ENCODE results near the gene SESTD1. TPM values are rescaled to one million over a fixed set of nuclear protein-coding genes. Genes with fewer than 3 reads are reported as not detected.
A peak's percentile ranks its signal among the peaks of the same experiment; 100 is the strongest.

Gene SESTD1
- total and polyA plus RNA-seq, 9 of the 15 experiments (the other 6 are each of a cell fraction or from before 2014, with no cell fraction given), result 0.32 to 5.6 (median 2.1) TPM

- POLR2A ChIA-PET, result no interaction called here
- no peak overlapping the region for H3K4me3 ChIP-seq
- no peaks in the 10 kb centered on the region for H3K9me3 ChIP-seq (replicated peaks; ENCODE audit: control insufficient read depth, insufficient read depth, low read depth, low read length)
- TSS peak; percentile 60 for BruUV-seq (replicated peaks)
- no peak overlapping the region for H3K4me2 ChIP-seq (ENCODE audit: insufficient read depth, low read length)
- H4K20me1 ChIP-seq (replicated peaks; ENCODE audit: control insufficient read depth, insufficient read depth, low read length), result no peaks in the 10 kb centered on the region
- no peak for DNase-seq (ENCODE audit: extremely low read depth in 1 of 4, low spot score in 3 of 4)
- CTCF ChIA-PET (ENCODE audit: low intra/inter-chr PET ratio), result no interaction called here
- H3K79me2 ChIP-seq (ENCODE audit: control insufficient read depth, insufficient read depth, low read length), result no peaks in the 10 kb centered on the region
- intact Hi-C loops (cut with micrococcal nuclease), result no loop called here
- no peak overlapping the region for H2AFZ ChIP-seq (ENCODE audit: low read depth, low read length)
- in situ Hi-C loops (cut with MboI), result no loop called here
- TF ChIP-seq CBX8 (IDR thresholded peaks at IDR 0.05; ENCODE audit: borderline replicate concordance, extremely low read depth, low read depth, low read length, poor library complexity, severe bottlenecking), result peak; percentile 97
- TF ChIP-seq ZNF79 (CRISPR knock-in tag; IDR thresholded peaks at IDR 0.05; ENCODE audit: low read depth), result no peak
- TF ChIP-seq SIN3A (IDR thresholded peaks at IDR 0.05; ENCODE audit: borderline replicate concordance in 2 of 2, control insufficient read depth in 1 of 2, low read depth in 2 of 2, low read length in 2 of 2), result no peak
- no peak for TF ChIP-seq ADNP (tag; IDR thresholded peaks at IDR 0.05)
- TF ChIP-seq CBX2 (IDR thresholded peaks at IDR 0.05; ENCODE audit: insufficient read depth, low read length, poor library complexity, severe bottlenecking), result peak; percentile 96
- TF ChIP-seq LCOR (CRISPR knock-in tag; IDR thresholded peaks at IDR 0.05), result no peak
- no peak for TF ChIP-seq CBX5 (IDR thresholded peaks at IDR 0.05; ENCODE audit: borderline replicate concordance, low read depth)
- TF ChIP-seq, protein P1, sequence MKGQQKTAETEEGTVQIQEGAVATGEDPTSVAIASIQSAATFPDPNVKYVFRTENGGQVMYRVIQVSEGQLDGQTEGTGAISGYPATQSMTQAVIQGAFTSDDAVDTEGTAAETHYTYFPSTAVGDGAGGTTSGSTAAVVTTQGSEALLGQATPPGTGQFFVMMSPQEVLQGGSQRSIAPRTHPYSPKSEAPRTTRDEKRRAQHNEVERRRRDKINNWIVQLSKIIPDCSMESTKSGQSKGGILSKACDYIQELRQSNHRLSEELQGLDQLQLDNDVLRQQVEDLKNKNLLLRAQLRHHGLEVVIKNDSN (CRISPR knock-in tag; IDR thresholded peaks at IDR 0.05), result no peak
- TF ChIP-seq BMI1 (IDR thresholded peaks at IDR 0.05; ENCODE audit: low read length), result peak; percentile 37; the same call in 1 of the 2 replicates
- no peak for FAIRE-seq
- H3K9ac ChIP-seq (ENCODE audit: insufficient read depth in 1 of 2, low read depth in 2 of 2, low read length in 2 of 2), result no peak overlapping the region
- peaks cover 8 to 17% of the 10 kb centered on the region in 2 experiments; a peak in 3 of 5 replicates for H3K27me3 ChIP-seq (ENCODE audit: control insufficient read depth in 2 of 2, insufficient read depth in 2 of 2, low read length in 2 of 2)
- WGBS (ENCODE audit: insufficient coverage, low coverage, missing lambda C conversion rate), result 28% methylated on average over 4 of the region's 4 CpGs
- no peak overlapping the region for H3K27ac ChIP-seq (ENCODE audit: extremely low read depth, low read depth, low read length)
- H3K9me1 ChIP-seq (ENCODE audit: control insufficient read depth, insufficient read depth, low read length), result no peaks in the 10 kb centered on the region
- peaks cover 6 to 15% of the 10 kb centered on the region in 2 experiments; a peak in 4 of 5 replicates for H3K4me1 ChIP-seq (replicated peaks in 1 of 2; ENCODE audit: control insufficient read depth in 2 of 2, insufficient read depth in 2 of 2, low read length in 2 of 2)
- no peak for ATAC-seq
- H3K36me3 ChIP-seq (ENCODE audit: control insufficient read depth, insufficient read depth, low read length), result no peaks in the 10 kb centered on the region
Measured at GRCh38 chr2:179263015-179263414, 1.6 kb downstream of the SESTD1 start.

All from K562 (cell line).